Neural cell (in vitro differentiated cells): ENCODE results near the gene SRSF1.

Experiments used
- CTCF ChIP-seq: fragments of 450-650 bp; IDR thresholded peaks from 2 replicates; pipeline ENCODE4 v1.5.1; 2014; ENCODE audit warnings: antibody characterized with exemption, mild to moderate bottlenecking, moderate library complexity; ENCODE audit not compliant: poor library complexity, severe bottlenecking
- TAF1 ChIP-seq: IDR thresholded peaks from 2 replicates; pipeline ENCODE4 v1.6.1; 2012; ENCODE audit warnings: low read depth

DNA sequence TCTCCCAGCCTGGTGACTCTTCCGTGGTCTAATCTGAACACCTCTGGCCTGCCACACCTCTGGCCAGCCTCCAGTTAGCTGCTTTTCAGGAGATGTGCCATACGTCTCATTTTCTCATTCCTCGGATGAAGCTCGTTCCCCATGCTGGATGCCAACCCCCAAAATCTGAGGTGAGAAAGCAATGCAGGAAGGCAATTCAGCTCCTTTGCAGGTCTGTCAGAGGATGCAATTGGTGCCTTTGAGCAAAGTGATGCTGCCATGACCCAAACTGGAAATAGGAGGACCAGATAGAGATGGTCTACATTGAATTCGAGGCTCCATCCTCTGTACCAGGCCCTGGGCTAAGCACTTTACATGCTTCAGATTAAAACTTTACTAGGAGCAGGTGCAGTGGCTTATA, 40.8 kb downstream of the SRSF1 start:
- TF ChIP-seq CTCF (no peak), TAF1 (no peak)
